ACC112 (cell line): ENCODE measurements around the gene FRY.

Experiments
- H2AFZ ChIP-seq: fragments of 200-600 bp; sonication (generic); one replicate; pipeline ENCODE4 v1.6.0; 2017; ENCODE audit warnings: antibody characterized with exemption, low read length; ENCODE audit not compliant: unreplicated experiment
- H3K27ac ChIP-seq: fragments of 200-600 bp; sonication (generic); 2 replicates; pipeline ENCODE4 v1.5.1; 2014; ENCODE audit warnings: low read depth, mild to moderate bottlenecking, antibody characterized with exemption, low read length, moderate library complexity
- H3K27me3 ChIP-seq: fragments of 200-600 bp; sonication (generic); 2 replicates; pipeline ENCODE4 v1.6.1; 2014; ENCODE audit warnings: mild to moderate bottlenecking, antibody characterized with exemption, low read length, moderate library complexity, mixed read lengths; ENCODE audit not compliant: insufficient read depth
- H3K36me3 ChIP-seq: fragments of 200-600 bp; sonication (generic); 2 replicates; pipeline ENCODE4 v1.6.1; 2016; ENCODE audit warnings: mild to moderate bottlenecking, antibody characterized with exemption, low read length, moderate library complexity, mixed read lengths; ENCODE audit not compliant: insufficient read depth
- H3K4me1 ChIP-seq: fragments of 200-600 bp; sonication (generic); one replicate; pipeline ENCODE4 v1.6.1; 2016; ENCODE audit warnings: low read length, mixed read lengths; ENCODE audit not compliant: insufficient read depth, unreplicated experiment, control insufficient read depth
- H3K4me3 ChIP-seq: fragments of 200-600 bp; sonication (generic); 2 replicates; pipeline ENCODE4 v1.5.1; 2014; ENCODE audit warnings: mild to moderate bottlenecking, low read depth, low read length
- H3K79me2 ChIP-seq: fragments of 200-600 bp; sonication (generic); one replicate; pipeline ENCODE4 v1.6.0; 2016; ENCODE audit warnings: low read length; ENCODE audit not compliant: control insufficient read depth, unreplicated experiment, insufficient read depth

The FRY gene

GRCh38 chr13:32187651-32188050 lies 156.1 kb downstream of the FRY start:
- Histone ChIP-seq H3K79me2 (no peaks in the 10 kb centered on the region), H2AFZ (no peak overlapping the region), H3K4me1 (no peaks in the 10 kb centered on the region), H3K4me3 (no peak overlapping the region), H3K27ac (no peak overlapping the region), H3K36me3 (no peaks in the 10 kb centered on the region), H3K27me3 (no peaks in the 10 kb centered on the region)

- Histone ChIP-seq H3K27ac (no peak overlapping the region), H3K36me3 (no peaks in the 10 kb centered on the region), H3K4me3 (no peak overlapping the region), H3K79me2 (no peaks in the 10 kb centered on the region), H3K27me3 (no peaks in the 10 kb centered on the region), H2AFZ (no peak overlapping the region), H3K4me1 (no peaks in the 10 kb centered on the region)
These were observed 160.0 kb downstream of the FRY start for GRCh38 chr13:32191452-32191998.

DNA sequence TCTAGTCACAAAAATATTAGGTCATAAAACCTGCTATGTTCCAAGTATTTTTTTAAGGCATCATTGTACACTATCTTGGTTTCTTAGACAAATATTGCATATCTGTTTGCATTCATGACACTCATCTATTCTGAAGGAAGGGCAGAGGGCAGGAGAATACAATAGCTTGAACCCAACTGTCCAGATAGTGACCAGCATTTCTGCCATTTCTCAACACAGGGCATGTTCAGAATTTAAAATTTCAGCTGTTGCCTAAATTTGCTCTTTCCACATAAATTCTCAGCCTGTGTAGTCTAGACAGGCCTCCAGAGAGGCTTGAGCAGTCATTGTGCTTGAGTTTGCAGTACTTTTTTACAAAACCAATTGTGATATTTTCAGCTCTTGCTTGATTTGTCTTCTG lies 164.1 kb downstream of the FRY start:
- Histone ChIP-seq H3K79me2 (no peaks in the 10 kb centered on the region), H2AFZ (no peak overlapping the region), H3K36me3 (no peaks in the 10 kb centered on the region), H3K4me3 (no peak overlapping the region), H3K27me3 (no peaks in the 10 kb centered on the region), H3K27ac (no peak overlapping the region), H3K4me1 (no peaks in the 10 kb centered on the region)

DNA sequence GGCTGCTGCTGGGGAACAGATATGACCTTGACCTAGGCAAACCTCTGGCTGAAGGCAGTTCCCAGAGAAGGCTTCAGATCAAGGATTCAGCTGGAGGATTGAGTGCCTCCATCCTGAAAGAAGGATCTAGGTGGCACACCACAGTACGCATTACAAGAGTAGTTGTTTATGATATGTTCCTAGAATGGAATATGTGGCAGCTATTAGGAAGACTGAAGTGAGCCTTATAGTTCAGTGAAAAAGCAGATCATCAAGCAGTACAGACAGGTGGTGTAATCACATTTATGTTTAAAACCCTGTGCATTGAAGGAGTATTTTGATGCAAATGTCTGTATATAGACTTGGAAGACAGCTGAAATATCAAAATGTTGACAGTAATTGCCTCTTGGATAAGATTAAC lies 167.6 kb downstream of the FRY start:
- no peaks in the 10 kb centered on the region for H3K36me3 ChIP-seq
- H3K4me3 ChIP-seq = no peak overlapping the region
- H3K4me1 ChIP-seq = no peaks in the 10 kb centered on the region
- H3K79me2 ChIP-seq = no peaks in the 10 kb centered on the region
- no peak overlapping the region for H3K27ac ChIP-seq
- H2AFZ ChIP-seq = no peak overlapping the region
- no peaks in the 10 kb centered on the region for H3K27me3 ChIP-seq

GRCh38 chr13:32200741-32201140 lies 169.2 kb downstream of the FRY start:
- no peaks in the 10 kb centered on the region for H3K36me3 ChIP-seq
- no peak overlapping the region for H3K27ac ChIP-seq
- H2AFZ ChIP-seq = no peak overlapping the region

GRCh38 chr13:32201809-32202208 lies 170.2 kb downstream of the FRY start:
- no peaks in the 10 kb centered on the region for H3K27me3 ChIP-seq
- no peak overlapping the region for H2AFZ ChIP-seq
- H3K4me1 ChIP-seq = no peaks in the 10 kb centered on the region
- no peak overlapping the region for H3K27ac ChIP-seq
- no peaks in the 10 kb centered on the region for H3K36me3 ChIP-seq
- no peak overlapping the region for H3K4me3 ChIP-seq
- H3K79me2 ChIP-seq = no peaks in the 10 kb centered on the region

More at GRCh38 chr13:32200741-32201140, 169.2 kb downstream of the FRY start:
- H3K79me2 ChIP-seq = no peaks in the 10 kb centered on the region
- H3K4me3 ChIP-seq = no peak overlapping the region
- H3K4me1 ChIP-seq = no peaks in the 10 kb centered on the region
- no peaks in the 10 kb centered on the region for H3K27me3 ChIP-seq

DNA sequence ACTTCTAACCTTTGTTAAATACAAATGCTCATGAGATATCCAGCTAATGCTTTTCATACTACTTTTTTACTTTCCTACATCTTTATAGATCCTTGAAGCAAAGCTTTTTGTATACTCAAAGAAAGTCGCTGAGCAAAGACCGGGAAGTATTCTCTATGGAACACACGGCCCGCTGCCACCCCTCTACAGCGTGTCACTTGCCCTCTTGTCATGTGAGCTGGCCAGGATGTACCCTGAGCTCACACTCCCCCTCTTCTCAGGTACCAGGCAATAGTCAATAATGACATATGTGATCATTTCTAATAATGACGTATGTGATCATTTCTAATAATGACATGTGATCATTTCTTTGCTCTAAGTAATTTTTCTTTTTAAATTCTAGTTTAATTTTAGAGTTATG lies 170.7 kb downstream of the FRY start:
- H3K27ac ChIP-seq = no peak overlapping the region
- H3K4me1 ChIP-seq = no peaks in the 10 kb centered on the region
- H3K36me3 ChIP-seq = no peaks in the 10 kb centered on the region
- H2AFZ ChIP-seq = no peak overlapping the region
- no peaks in the 10 kb centered on the region for H3K79me2 ChIP-seq
- no peaks in the 10 kb centered on the region for H3K27me3 ChIP-seq
- no peak overlapping the region for H3K4me3 ChIP-seq

DNA sequence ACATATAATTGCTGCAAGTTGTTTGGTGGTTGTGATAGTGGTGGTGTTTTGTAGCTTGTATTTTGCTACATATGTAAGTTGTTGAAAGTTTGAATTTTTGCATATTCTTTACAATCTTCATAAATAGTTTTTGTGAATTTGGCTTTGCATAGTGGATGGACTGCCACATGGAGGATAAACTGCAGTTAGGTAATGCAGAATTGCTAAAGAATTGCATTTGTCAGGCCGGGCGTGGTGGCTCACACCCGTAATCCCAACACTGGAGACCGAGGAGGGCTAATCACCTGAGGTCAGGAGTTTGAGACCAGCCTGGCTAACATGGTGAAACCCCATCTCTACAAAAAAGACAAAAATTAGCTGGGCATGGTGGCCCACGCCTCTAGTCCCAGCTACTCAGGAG lies 171.6 kb downstream of the FRY start:
- H3K79me2 ChIP-seq = no peaks in the 10 kb centered on the region
- no peak overlapping the region for H3K27ac ChIP-seq
- H3K4me1 ChIP-seq = no peaks in the 10 kb centered on the region
- H3K4me3 ChIP-seq = no peak overlapping the region
- no peak overlapping the region for H2AFZ ChIP-seq
- no peaks in the 10 kb centered on the region for H3K27me3 ChIP-seq
- H3K36me3 ChIP-seq = no peaks in the 10 kb centered on the region

- Histone ChIP-seq H3K4me3 (no peak overlapping the region), H3K27me3 (no peaks in the 10 kb centered on the region), H3K79me2 (no peaks in the 10 kb centered on the region), H3K27ac (no peak overlapping the region), H2AFZ (no peak overlapping the region), H3K36me3 (no peaks in the 10 kb centered on the region), H3K4me1 (no peaks in the 10 kb centered on the region)
These were observed 172.2 kb downstream of the FRY start for GRCh38 chr13:32203736-32204135.

GRCh38 chr13:32205431-32206096 lies 174.0 kb downstream of the FRY start:
- Histone ChIP-seq H3K4me1 (no peaks in the 10 kb centered on the region), H3K36me3 (no peaks in the 10 kb centered on the region), H3K27ac (no peak overlapping the region), H2AFZ (no peak overlapping the region), H3K27me3 (no peaks in the 10 kb centered on the region), H3K79me2 (no peaks in the 10 kb centered on the region), H3K4me3 (no peak overlapping the region)

GRCh38 chr13:32206097-32206740 lies 174.6 kb downstream of the FRY start:
- no peak overlapping the region for H3K27ac ChIP-seq
- H3K79me2 ChIP-seq = no peaks in the 10 kb centered on the region
- H3K4me1 ChIP-seq = no peaks in the 10 kb centered on the region
- no peaks in the 10 kb centered on the region for H3K36me3 ChIP-seq
- H3K4me3 ChIP-seq = no peak overlapping the region
- H2AFZ ChIP-seq = no peak overlapping the region
- H3K27me3 ChIP-seq = no peaks in the 10 kb centered on the region
